Muscle of back (tissue), 11 donors: Measurements from ENCODE around the gene FRMD3. TPM values are rescaled to one million over a fixed set of nuclear protein-coding genes. Genes with fewer than 3 reads are reported as not detected.
A peak's percentile ranks its signal among the peaks of the same experiment; 100 is the strongest.

Source experiments
- DNase-seq, 3 donors: peaks; one replicate each; pipeline versions ENCODE4 v3.0.0 to v3.0.0-alpha.2; 2013
- polyA plus RNA-seq, 10 donors: library from polyadenylated mRNA; unstranded; fragments of 120-200 nt; gene quantifications; one replicate each; pipeline ENCODE4 v1.2.1, GENCODE V29; 2013; ENCODE audit not compliant: insufficient read length in 10 of 10

Gene FRMD3
- polyA plus RNA-seq, 10 donors = 22.5 to 37.8 (median 29.4) TPM

DNA sequence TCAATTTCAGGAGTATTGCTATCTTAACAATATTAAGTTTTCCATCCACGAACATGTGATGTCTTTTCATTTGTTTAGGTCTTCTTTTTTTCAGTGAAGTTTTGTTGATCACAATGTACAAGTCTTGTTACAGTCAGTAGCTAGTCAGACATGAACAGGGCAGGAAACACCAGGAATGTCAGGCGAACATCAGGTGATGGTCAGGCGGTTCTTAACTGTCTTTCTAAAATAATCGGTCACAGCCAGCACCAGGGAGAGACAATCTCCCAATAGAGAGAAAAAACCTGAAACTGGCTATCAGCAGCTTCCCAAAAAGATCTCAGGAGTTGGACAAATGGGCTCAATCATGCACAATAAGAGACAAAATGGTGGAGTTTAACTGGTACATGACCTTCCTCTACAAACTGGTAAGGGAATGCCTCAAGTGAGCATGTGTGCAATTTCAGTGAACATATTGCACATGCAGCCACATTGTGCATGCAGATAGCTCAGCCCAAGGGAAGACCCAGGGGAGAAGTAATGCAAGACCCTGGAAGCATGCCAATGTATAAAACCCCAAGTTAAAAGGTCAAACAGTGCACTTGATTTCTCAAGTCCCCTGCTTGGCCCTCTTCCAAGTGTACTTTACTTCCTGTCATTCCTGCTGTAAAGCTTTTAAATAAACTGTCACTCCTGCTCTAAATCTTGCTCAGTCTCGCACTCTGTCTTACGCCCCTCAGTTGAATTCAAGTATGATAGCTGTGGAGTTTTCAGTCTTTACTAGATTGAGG lies 299.1 kb downstream of the FRMD3 start:
- DNase-seq = peak in 2 of 3 donors; percentile 35 to 55

DNA sequence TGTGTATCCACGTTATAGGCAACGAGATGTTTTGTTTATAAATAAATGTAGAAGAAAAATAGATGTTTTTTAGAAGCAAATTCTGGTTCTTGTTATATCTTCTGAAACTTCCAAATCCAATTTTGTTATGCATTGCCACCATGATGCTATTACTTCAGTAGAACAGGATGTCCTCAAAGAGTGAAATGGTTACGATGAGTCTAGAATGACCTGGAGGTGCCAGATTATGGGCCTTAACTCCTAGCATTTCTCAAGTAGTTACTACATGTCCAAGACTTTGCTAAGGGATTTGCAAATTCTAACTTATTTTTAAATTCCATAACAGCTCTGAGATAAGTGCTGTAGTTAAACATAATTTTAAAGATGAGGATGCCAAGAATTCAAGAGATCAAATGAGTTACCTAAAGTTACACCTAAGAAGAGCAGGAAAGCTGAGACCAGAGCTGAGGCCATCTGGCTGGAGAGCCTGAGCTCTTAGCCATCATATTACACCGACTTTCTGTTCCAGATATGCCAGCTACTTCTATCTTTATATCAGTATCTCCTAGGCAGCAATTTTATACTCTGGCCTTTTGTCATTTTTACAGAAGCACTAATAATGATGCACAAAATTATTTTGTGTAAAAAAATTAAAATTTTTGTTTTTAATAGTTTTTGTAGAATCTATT lies 302.0 kb downstream of the FRMD3 start:
- no peak for DNase-seq

GRCh38 chr9:83235526-83235925 lies 302.7 kb downstream of the FRMD3 start:
- no peak for DNase-seq

GRCh38 chr9:83234541-83234940 lies 303.7 kb downstream of the FRMD3 start:
- DNase-seq = no peak

- DNase-seq = no peak
Observed at GRCh38 chr9:83233647-83234046, 304.6 kb downstream of the FRMD3 start.

- no peak for DNase-seq
Observed at GRCh38 chr9:83231039-83231438, 307.2 kb downstream of the FRMD3 start.

DNA sequence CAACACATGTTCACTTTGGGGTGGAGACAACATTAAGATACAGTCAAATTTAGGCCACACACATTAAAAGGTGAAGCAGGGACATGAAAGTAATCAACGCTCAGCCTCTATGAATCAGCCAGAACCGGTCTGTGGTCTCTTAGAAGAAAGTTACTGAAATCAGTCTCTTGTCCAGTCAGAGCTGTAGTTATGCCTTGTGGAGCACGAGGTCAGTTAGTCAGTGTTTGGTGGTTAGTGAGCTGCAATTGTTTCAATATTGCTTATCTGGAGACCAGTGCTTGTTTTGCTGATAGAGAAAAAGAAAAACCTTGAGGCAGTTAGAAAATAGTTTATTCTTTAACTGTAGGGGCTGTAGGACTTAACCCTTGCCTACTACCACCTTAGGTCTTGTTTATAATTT lies 317.5 kb downstream of the FRMD3 start:
- DNase-seq = no peak

GRCh38 chr9:83219924-83220438 lies 318.2 kb downstream of the FRMD3 start:
- no peak for DNase-seq

DNA sequence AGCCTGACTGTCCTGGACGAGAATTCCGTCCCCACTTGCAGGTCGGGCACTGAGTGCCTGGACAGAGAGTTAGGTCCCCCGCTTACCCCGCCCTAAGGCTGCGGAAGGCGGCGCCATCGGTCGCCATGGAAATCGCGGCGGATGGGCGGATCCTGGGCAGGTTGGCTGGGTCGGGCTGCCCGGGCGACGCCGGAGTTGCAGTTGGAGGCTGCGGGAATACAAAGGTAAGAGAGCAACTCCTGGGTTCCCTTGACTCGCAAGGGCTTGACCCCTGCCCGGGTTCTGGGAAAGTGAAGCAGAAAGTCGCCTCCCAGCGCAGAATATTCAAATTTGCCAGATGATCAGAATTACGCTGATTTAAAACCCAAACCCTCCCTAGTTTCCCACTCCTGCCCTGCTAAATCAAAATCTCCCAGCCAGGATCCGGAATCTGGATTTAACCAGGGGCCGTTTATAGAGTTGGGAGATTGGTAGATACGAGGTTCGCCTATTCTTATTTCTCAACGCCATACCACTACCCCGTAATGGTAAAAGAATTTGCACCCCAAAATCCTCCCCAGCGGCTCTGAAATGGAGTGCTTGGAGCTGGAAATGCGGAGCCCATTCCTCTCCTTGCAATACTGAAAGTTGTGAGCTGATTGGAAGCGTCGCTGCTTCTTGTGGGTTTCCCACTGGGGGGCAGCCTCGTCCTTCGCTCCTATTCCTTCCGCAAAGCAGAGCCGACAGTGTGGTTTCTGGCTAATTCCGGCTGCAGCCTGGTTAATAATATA lies 318.9 kb downstream of the FRMD3 start:
- peak; percentile 73 to 93 (median 78) for DNase-seq

DNA sequence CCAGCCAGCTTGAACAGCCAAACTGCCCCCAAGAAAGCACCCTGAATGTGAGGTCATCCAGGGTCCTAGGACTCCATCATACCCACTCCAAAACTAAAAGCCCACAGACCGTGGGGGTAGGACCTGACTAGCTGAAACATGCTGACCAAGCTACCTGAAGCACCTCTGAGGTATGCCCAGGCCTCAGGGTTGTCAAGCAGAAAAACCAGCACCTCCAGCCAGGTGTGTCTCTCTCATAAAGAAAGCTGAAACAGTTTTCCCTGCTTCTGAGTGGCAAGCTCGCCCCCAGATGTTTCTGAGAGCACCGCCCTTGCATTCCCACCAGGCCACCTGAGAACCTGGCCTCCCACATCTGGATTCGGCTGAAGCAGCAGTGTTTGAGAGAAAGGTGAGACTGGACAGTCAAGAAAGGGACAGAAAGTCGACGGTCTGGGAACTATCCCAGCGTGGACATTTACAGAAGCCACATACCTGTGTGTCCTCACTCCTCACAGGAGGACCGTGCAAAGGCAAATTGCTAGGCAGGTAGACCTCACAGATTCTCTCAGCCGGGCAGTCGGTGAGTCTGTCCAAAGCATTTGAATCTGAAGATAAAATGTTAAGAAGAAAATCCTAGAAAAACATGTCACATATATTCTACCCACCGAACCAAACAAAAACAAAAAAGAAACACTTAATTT lies 319.6 kb downstream of the FRMD3 start:
- DNase-seq = no peak

DNA sequence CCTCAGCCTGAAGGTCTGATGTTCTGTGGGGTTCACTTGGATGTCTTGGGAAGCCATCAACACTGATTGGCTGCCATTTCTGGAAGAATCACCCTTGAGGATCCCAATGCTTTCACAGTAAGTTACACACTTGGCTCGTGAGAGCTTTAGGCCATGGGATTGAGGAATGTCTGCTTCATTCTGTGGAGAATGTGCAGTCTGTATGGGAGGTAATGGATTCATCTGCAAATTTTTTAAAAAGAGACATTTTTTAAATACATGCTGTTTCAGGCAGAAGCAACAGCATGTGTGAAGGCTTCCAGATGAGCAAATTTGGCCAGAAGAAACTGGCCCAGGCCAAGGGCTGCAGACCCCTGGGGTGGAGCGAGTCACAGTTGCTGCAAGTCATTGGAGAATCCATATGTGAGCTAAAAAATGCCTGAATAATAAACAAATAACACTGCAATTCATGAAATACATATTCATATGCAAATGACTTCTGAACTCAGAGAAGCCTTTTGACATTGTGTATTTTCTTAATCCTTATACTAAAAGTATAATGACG lies 328.9 kb downstream of the FRMD3 start:
- peak in 2 of 3 donors; percentile 36 to 54 for DNase-seq

- no peak for DNase-seq
Observed at GRCh38 chr9:83208065-83208850, 329.9 kb downstream of the FRMD3 start.

GRCh38 chr9:83204047-83204446 lies 334.2 kb downstream of the FRMD3 start:
- DNase-seq = no peak

DNA sequence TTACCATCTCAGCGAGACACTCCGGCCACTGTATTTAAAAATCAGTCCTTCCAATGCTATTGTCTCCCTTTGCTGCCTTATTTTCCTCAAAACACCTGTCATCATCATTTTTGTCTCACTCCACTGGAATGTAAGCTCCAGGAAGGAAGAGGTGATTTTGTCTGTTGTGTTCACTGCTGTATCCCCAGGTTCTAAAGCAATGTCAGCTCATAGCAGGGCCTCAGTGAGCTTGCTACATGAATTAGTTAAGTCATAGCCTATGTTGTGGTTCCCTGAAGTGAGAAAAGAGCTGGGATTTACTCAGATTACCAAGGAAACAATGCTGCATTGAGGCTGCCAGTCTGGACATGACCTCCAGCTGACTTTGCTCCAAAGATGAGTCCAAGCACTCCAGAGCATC lies 337.7 kb downstream of the FRMD3 start:
- DNase-seq = no peak

GRCh38 chr9:83199832-83200231 lies 338.4 kb downstream of the FRMD3 start:
- no peak for DNase-seq

DNA sequence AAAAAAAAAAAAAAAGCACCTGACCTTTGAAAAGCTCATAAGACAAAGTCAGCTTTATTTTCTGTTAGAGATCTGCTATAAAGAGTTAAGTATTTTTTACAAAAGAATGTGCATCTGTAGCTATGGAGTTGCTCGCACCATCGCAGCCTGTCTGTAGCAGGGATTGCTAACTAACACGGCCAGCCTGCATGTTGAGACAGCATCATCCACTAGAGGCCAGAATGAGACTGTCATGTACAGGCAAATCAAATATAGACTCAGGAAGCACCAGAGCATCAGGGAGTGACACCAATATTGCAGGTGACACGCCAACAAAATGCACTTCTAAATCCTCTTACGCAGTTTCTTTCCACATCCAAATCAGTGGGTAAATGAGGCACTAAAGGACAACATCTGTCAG lies 339.0 kb downstream of the FRMD3 start:
- DNase-seq = peak; percentile 45 to 76 (median 56)

DNA sequence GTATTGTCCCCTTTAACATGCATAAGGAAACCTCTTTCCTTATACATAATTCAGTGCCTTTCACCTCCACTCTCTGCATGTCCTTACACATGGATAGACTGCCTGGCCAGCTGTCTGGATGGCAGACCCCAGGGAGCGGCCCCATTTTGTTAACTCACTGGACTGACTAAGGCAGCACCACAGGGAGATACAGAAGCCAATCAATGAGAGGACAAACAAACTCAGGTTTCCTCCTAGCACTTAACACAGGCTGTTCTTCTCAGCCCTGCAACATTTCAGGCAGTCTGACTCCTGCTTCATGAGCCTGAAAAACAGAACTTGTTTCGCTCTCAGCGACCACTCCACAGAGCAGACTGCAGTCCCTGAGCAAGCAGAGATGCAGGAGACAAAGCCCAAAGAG lies 339.8 kb downstream of the FRMD3 start:
- DNase-seq = no peak

- no peak for DNase-seq
Observed at GRCh38 chr9:83197591-83197990, 340.6 kb downstream of the FRMD3 start.

DNA sequence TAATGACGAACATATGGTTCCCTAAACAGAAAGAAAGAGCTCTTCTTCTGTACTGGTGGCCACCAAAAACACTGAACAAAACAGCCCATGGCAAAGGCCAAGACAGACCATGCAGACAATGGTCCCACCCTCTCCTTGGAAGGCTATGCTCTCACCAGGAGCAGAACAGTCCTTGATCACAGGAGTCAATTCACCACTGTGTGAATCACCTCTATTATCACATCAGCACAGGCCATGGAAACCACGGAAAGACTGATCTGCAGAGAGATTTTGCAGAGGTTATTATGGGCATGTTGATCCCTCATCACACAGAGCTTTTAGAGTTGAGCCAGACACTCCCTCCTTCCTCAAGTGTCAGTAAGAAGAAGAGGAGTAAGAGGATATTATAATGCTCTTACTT lies 341.3 kb downstream of the FRMD3 start:
- no peak for DNase-seq
